H1 (cell line): Measurements from ENCODE around the gene MARCHF10.

Experiments used
- ASH2L ChIP-seq: fragments of 200-600, 300-600 bp; sonication (generic); IDR thresholded peaks from one replicate; pipeline ENCODE4 v1.7.1; 2017; ENCODE audit warnings: low read length
- CREB1 ChIP-seq: IDR thresholded peaks from 2 replicates; pipeline ENCODE4 v1.6.1; 2012; ENCODE audit warnings: inconsistent platforms
- CTCF ChIP-seq, 3 experiments: IDR thresholded peaks; 1 replicate in 2 of 3; 2 replicates in 1 of 3; pipeline versions ENCODE4 v1.5.1 to v1.6.1; 2011; ENCODE audit warnings: low read length in 3 of 3, mild to moderate bottlenecking in 3 of 3, inconsistent platforms in 2 of 3, low read depth in 1 of 3, moderate library complexity in 1 of 3; ENCODE audit not compliant: insufficient read depth in 1 of 3; ENCODE audit errors: control extremely low read depth in 1 of 3
- EGR1 ChIP-seq: IDR thresholded peaks from 2 replicates; pipeline ENCODE4 v1.6.1; 2011; ENCODE audit warnings: low read depth, low read length, borderline replicate concordance
- EP300 ChIP-seq, 2 experiments: IDR thresholded peaks; 1 replicate in 1 of 2; 2 replicates in 1 of 2; pipeline ENCODE4 v1.6.1; 2011 to 2012; ENCODE audit warnings: low read depth in 2 of 2, low read length in 2 of 2, mild to moderate bottlenecking in 2 of 2, borderline replicate concordance in 1 of 2, inconsistent platforms in 1 of 2, moderate library complexity in 1 of 2
- EZH2 ChIP-seq: fragments of 200-600 bp; sonication (generic); IDR thresholded peaks from 2 replicates; pipeline ENCODE4 v1.7.1; 2012; ENCODE audit warnings: low read depth, mild to moderate bottlenecking, moderate library complexity, low read length, inconsistent platforms; ENCODE audit not compliant: severe bottlenecking
- KDM1A ChIP-seq: fragments of 200-600, 300-600 bp; sonication (generic); IDR thresholded peaks from 2 replicates; pipeline ENCODE4 v1.7.1; 2016; ENCODE audit warnings: mild to moderate bottlenecking, low read length, borderline replicate concordance
- POLR2A ChIP-seq, 2 experiments: IDR thresholded peaks; 1 replicate in 1 of 2; 2 replicates in 1 of 2; pipeline ENCODE4 v1.6.1; 2011; ENCODE audit warnings: low read depth in 2 of 2, low read length in 2 of 2, mild to moderate bottlenecking in 2 of 2; ENCODE audit errors: control extremely low read depth in 1 of 2
- SP2 ChIP-seq: IDR thresholded peaks from 2 replicates; pipeline ENCODE4 v1.6.1; 2012; ENCODE audit warnings: mild to moderate bottlenecking, low read length, inconsistent platforms
- SP4 ChIP-seq: IDR thresholded peaks from 2 replicates; pipeline ENCODE4 v1.6.1; 2012; ENCODE audit warnings: low read length, inconsistent platforms
- SRF ChIP-seq: IDR thresholded peaks from 2 replicates; pipeline ENCODE4 v1.6.1; 2011; ENCODE audit warnings: mild to moderate bottlenecking, low read depth, low read length, moderate library complexity
- SUZ12 ChIP-seq: fragments of 200-600 bp; sonication (generic); IDR thresholded peaks from 2 replicates; pipeline ENCODE4 v1.6.1; 2012; ENCODE audit warnings: mild to moderate bottlenecking, inconsistent platforms, low read length, moderate library complexity, mixed read lengths
- TCF12 ChIP-seq: IDR thresholded peaks from 2 replicates; pipeline ENCODE4 v1.6.1; 2011; ENCODE audit warnings: low read depth, mild to moderate bottlenecking, low read length

- peak; percentile 23 for TF ChIP-seq ASH2L
- no peak for TF ChIP-seq CTCF (IDR thresholded peaks at IDR 0.05; ENCODE audit: control extremely low read depth in 1 of 3, insufficient read depth in 1 of 3, low read depth in 1 of 3, low read length in 3 of 3)
- no peak for TF ChIP-seq EGR1
- peak in 1 of 2 experiments; percentile 43; a peak in 1 of 3 replicates for TF ChIP-seq POLR2A (IDR thresholded peaks at IDR 0.05; ENCODE audit: control extremely low read depth in 1 of 2, low read depth in 2 of 2, low read length in 2 of 2)
- no peak for TF ChIP-seq SP2
- no peak for TF ChIP-seq EP300 (IDR thresholded peaks at IDR 0.05; ENCODE audit: borderline replicate concordance in 1 of 2, low read depth in 2 of 2, low read length in 2 of 2)
- TF ChIP-seq EZH2 = no peak
- TF ChIP-seq SUZ12 = no peak
- TF ChIP-seq SP4 = no peak
- no peak for TF ChIP-seq CREB1
- TF ChIP-seq KDM1A = peak; percentile 85
- TF ChIP-seq TCF12 = no peak
- TF ChIP-seq SRF = no peak
These were observed 103.6 kb downstream of the MARCHF10 start for GRCh38 chr17:62704381-62704971.
